GM12878 (cell line): Measurements from ENCODE around the gene SLC35A1. TPM values are rescaled to one million over a fixed set of nuclear protein-coding genes. Genes with fewer than 3 reads are reported as not detected.

Experiments used
- ATAC-seq: fragments of 200-7000 bp; cut with Tn5 transposase; 3 replicates; pipeline ENCODE4 v1.9.1; 2020; ENCODE audit warnings: mild to moderate bottlenecking, moderate library complexity
- BruUV-seq: library from RNA; stranded (reverse); fragments of 400-500 nt; replicated peaks from 2 replicates; lab custom pipeline; 2021; lab: Mats Ljungman, UMichigan
- CTCF ChIA-PET: fragments of 300-600 bp; sonication (Branson Sonifier 250); formaldehyde crosslinking; extraction: SDS; loops from one replicate; lab custom pipeline; 2021; ENCODE audit warnings: inconsistent platforms; lab: Yijun Ruan, JAX
- POLR2A ChIA-PET: fragments of 350-600 bp; formaldehyde crosslinking; extraction: SDS; loops from one replicate; lab custom pipeline; 2021; ENCODE audit warnings: inconsistent platforms; lab: Charles Lee
- RAD21 ChIA-PET: fragments of 300-600 bp; sonication (Branson Sonifier 250); formaldehyde crosslinking; loops from one replicate; lab custom pipeline; 2023; ENCODE audit warnings: antibody characterized with exemption; ENCODE audit not compliant: unreplicated experiment; lab: Charles Lee
- SMC1A ChIA-PET: fragments of 300-600 bp; sonication (Branson Sonifier 250); formaldehyde crosslinking; loops from one replicate; lab custom pipeline; 2023; ENCODE audit not compliant: unreplicated experiment, uncharacterized antibody; lab: Charles Lee
- DNase-seq: peaks from one replicate; pipeline ENCODE4 v3.0.0-alpha.2; 2011; ENCODE audit warnings: low read depth, low spot score
- FAIRE-seq: peaks from 3 replicates; lab custom pipeline; 2011; peaks lifted over from hg19 to GRCh38; lab: Jason Lieb, UNC
- H2AFZ ChIP-seq: 2 replicates; pipeline ENCODE4 v1.6.0; 2011; ENCODE audit warnings: low read depth, low read length, control low read depth; ENCODE audit not compliant: control insufficient read depth
- H3K27ac ChIP-seq: 2 replicates; pipeline ENCODE4 v1.5.1; 2011; ENCODE audit warnings: control low read depth; ENCODE audit not compliant: control insufficient read depth, insufficient read depth
- H3K27me3 ChIP-seq, 2 experiments: replicated peaks in 1 of 2; 2 replicates each; pipeline versions ENCODE4 v1.6.0 to v1.6.1; 2011; ENCODE audit warnings: low read length in 1 of 2; ENCODE audit not compliant: control insufficient read depth in 2 of 2, insufficient read depth in 2 of 2
- H3K36me3 ChIP-seq, 2 experiments: 2 replicates each; pipeline ENCODE4 v1.5.1; 2011; ENCODE audit warnings: low read length in 1 of 2; ENCODE audit not compliant: control insufficient read depth in 2 of 2, insufficient read depth in 2 of 2
- H3K4me1 ChIP-seq: 2 replicates; pipeline ENCODE4 v1.6.1; 2011; ENCODE audit warnings: mild to moderate bottlenecking, low read length, moderate library complexity, mixed read lengths; ENCODE audit not compliant: control insufficient read depth, insufficient read depth
- H3K4me2 ChIP-seq: 2 replicates; pipeline ENCODE4 v1.6.0; 2011; ENCODE audit warnings: control low read depth; ENCODE audit not compliant: control insufficient read depth, insufficient read depth
- H3K4me3 ChIP-seq: fragments of 200-600 bp; sonication (generic); 2 replicates; pipeline ENCODE4 v1.5.1; 2016
- H3K79me2 ChIP-seq: 2 replicates; pipeline ENCODE4 v1.6.0; 2011; ENCODE audit warnings: low read length; ENCODE audit not compliant: control insufficient read depth, insufficient read depth
- H3K9ac ChIP-seq: 2 replicates; pipeline ENCODE4 v1.8.0; 2011; ENCODE audit warnings: low read length, control low read depth, mixed read lengths; ENCODE audit not compliant: control insufficient read depth, insufficient read depth
- H3K9me3 ChIP-seq: replicated peaks from 3 replicates; pipeline ENCODE4 v1.5.1; 2011; ENCODE audit warnings: mild to moderate bottlenecking, low read length; ENCODE audit not compliant: control insufficient read depth, insufficient read depth
- H4K20me1 ChIP-seq: 2 replicates; pipeline ENCODE4 v1.6.0; 2011; ENCODE audit not compliant: control insufficient read depth, insufficient read depth
- BCLAF1 ChIP-seq: fragments of 450-650 bp; IDR thresholded peaks from 2 replicates; pipeline ENCODE4 v1.6.1; 2017; ENCODE audit warnings: antibody characterized with exemption, mild to moderate bottlenecking, moderate library complexity
- BMI1 ChIP-seq: fragments of 450-650 bp; IDR thresholded peaks from 2 replicates; pipeline ENCODE4 v1.6.1; 2016; ENCODE audit warnings: mild to moderate bottlenecking, moderate library complexity, borderline replicate concordance
- ESRRA ChIP-seq: IDR thresholded peaks from 2 replicates; pipeline ENCODE4 v1.6.1; 2012; ENCODE audit warnings: mild to moderate bottlenecking, low read length, improper control_type of control experiment
- GABPA ChIP-seq: IDR thresholded peaks from 2 replicates; pipeline ENCODE4 v1.6.1; 2014; ENCODE audit warnings: antibody characterized with exemption, low read depth, mild to moderate bottlenecking, inconsistent platforms
- IKZF1 ChIP-seq: fragments of 450-650 bp; conservative IDR thresholded peaks from 2 replicates; pipeline ENCODE4 v1.6.1; 2017; ENCODE audit warnings: antibody characterized with exemption, mild to moderate bottlenecking
- KAT2A ChIP-seq: conservative IDR thresholded peaks from 2 replicates; pipeline ENCODE4 v1.6.1; 2011; ENCODE audit warnings: low read depth, low read length; ENCODE audit not compliant: control insufficient read depth
- KLF5 ChIP-seq: fragments of 450-650 bp; IDR thresholded peaks from 2 replicates; pipeline ENCODE4 v1.6.1; 2014; ENCODE audit warnings: mild to moderate bottlenecking; ENCODE audit not compliant: partially characterized antibody
- MTA3 ChIP-seq: IDR thresholded peaks from 2 replicates; pipeline ENCODE4 v1.6.1; 2012; ENCODE audit warnings: low read length, inconsistent platforms, borderline replicate concordance
- MXI1 ChIP-seq: fragments of 150-350 bp; IDR thresholded peaks from 2 replicates; pipeline ENCODE4 v1.6.1; 2011; ENCODE audit warnings: low read depth, mild to moderate bottlenecking, inconsistent platforms, low read length, improper control_type of control experiment
- NFIC ChIP-seq: IDR thresholded peaks from 2 replicates; pipeline ENCODE4 v1.6.1; 2012; ENCODE audit warnings: low read depth, mild to moderate bottlenecking, inconsistent platforms, low read length, moderate library complexity
- PAX5 ChIP-seq: IDR thresholded peaks from 2 replicates; pipeline ENCODE4 v1.6.1; 2011; ENCODE audit warnings: low read depth, low read length, borderline replicate concordance
- SIN3A ChIP-seq: IDR thresholded peaks from 2 replicates; pipeline ENCODE4 v1.6.1; 2012; ENCODE audit warnings: low read depth, low read length, improper control_type of control experiment
- SMAD1 ChIP-seq: fragments of 450-650 bp; IDR thresholded peaks from 2 replicates; pipeline ENCODE4 v1.6.1; 2018; ENCODE audit warnings: mild to moderate bottlenecking, low read depth; ENCODE audit not compliant: partially characterized antibody
- ZNF384 ChIP-seq: IDR thresholded peaks from 2 replicates; pipeline ENCODE4 v1.6.1; 2012; ENCODE audit warnings: low read depth, mild to moderate bottlenecking, low read length, improper control_type of control experiment, borderline replicate concordance
- WGBS: methylation state at CpG from one replicate; pipeline ENCODE4 v1.1.6; 2016; ENCODE audit warnings: low lambda C conversion rate; ENCODE audit not compliant: insufficient replicate concordance, insufficient coverage; ENCODE audit errors: missing lambda C conversion rate; 5-methylcytosine and 5-hydroxymethylcytosine counted together
- in situ Hi-C: fragments of 300-500 bp; cut with MboI; formaldehyde crosslinking; loops from 9 replicates; pipeline ENCODE4 v1.14.3; 2018; ENCODE audit warnings: mixed read lengths
- intact Hi-C: fragments of 100-400 bp; cut with micrococcal nuclease; formaldehyde crosslinking; loops from one replicate; pipeline ENCODE4 v1.14.2; 2022; ENCODE audit not compliant: unreplicated experiment
- polyA plus RNA-seq, 11 experiments: library from polyadenylated mRNA; depleted of rRNA in 4 of 11; unstranded in 6 of 11; stranded (reverse) in 5 of 11; fragments of >200 nt; fragmentation: Nextera tagmentation in 4 of 11; fragmentation: Illumina TruSeq in 1 of 11; extraction: Ambion mirVana in 4 of 11; extraction: Trizol in 1 of 11; gene quantifications; 1 replicate in 1 of 11; 2 replicates in 10 of 11; pipeline versions ENCODE4 v1.2.1 to v1.2.3, GENCODE V29; 2011 to 2016; ENCODE audit warnings: inconsistent platforms in 2 of 11, missing spikeins in 2 of 11, low read depth in 1 of 11
- total RNA-seq, 4 experiments: library from RNA; depleted of rRNA in 3 of 4; stranded (reverse); fragments of >200 nt in 3 of 4; fragmentation: Illumina TruSeq in 1 of 4; extraction: Trizol in 1 of 4; gene quantifications; 2 replicates each; pipeline versions ENCODE4 v1.2.1 to v1.2.3, GENCODE V29; 2013 to 2021
- TF ChIP-seq, protein P1 (sequence below): fragments of 450-650 bp; IDR thresholded peaks from 2 replicates; pipeline ENCODE4 v1.6.1; 2017; ENCODE audit warnings: low read depth, mild to moderate bottlenecking, moderate library complexity
- TF ChIP-seq, protein P2 (sequence below): fragments of 450-650 bp; formaldehyde crosslinking; IDR thresholded peaks from 2 replicates; pipeline ENCODE4 v1.4.0; 2022; ENCODE audit warnings: mild to moderate bottlenecking, moderate library complexity

SLC35A1 gene
- total and polyA plus RNA-seq, 10 of the 15 experiments (the other 5 are each of a cell fraction or from before 2014, with no cell fraction given) = 7.1 to 28.0 (median 12.4) TPM

DNA sequence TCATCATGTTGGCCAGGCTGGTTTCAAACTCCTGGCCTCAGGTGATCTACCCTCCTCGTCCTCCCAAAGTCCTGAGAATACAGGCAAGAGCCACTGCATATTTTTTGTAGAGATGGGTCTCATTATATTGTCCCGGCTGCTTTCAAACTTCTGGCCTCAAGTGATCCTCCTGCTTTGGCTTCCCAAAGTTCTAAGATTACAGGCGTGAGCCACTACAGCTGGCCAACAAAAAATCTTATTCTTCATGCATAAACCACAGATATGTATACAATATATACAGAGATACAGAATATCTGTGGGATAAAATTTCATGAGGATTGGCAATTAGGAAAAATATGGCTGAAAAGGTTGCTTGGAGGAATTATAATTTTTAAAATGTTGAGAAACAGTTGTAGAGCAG is 49.9 kb downstream of the SLC35A1 start:
- Histone ChIP-seq H3K36me3 (peaks cover 3 to 24% of the 10 kb centered on the region in 2 experiments), H3K9ac (no peak overlapping the region), H3K9me3 (no peaks in the 10 kb centered on the region), H3K4me1 (no peaks in the 10 kb centered on the region), H3K79me2 (no peaks in the 10 kb centered on the region), H4K20me1 (no peaks in the 10 kb centered on the region), H3K4me2 (no peak overlapping the region), H2AFZ (no peak overlapping the region), H3K27ac (no peak overlapping the region), H3K4me3 (no peak overlapping the region), H3K27me3 (no peaks in the 10 kb centered on the region)
- no peak for FAIRE-seq
- no peak for ATAC-seq
- POLR2A ChIA-PET = interaction anchor here (0.7 kb wide), 1 partner anchor 12 kb away, joined by 7 read pairs; no protein-coding TSS in a partner anchor
- RAD21 ChIA-PET = interaction anchor here (0.7 kb wide), 1 partner anchor 646 kb away, joined by 4 read pairs; no protein-coding TSS in a partner anchor
- no peak for DNase-seq
- CTCF ChIA-PET = interaction anchor here (0.9 kb wide), 1 partner anchor 12 kb away, joined by 5 read pairs; no protein-coding TSS in a partner anchor
- in situ Hi-C loops = no loop called here
- intact Hi-C loops = no loop called here
- SMC1A ChIA-PET = no interaction called here
- TF ChIP-seq NFIC (no peak), SMAD1 (no peak), ZNF384 (no peak), SIN3A (no peak), MXI1 (no peak), MTA3 (no peak), BMI1 (no peak), BCLAF1 (no peak), PAX5 (no peak), IKZF1 (no peak), KAT2A (no peak), ESRRA (no peak), GABPA (no peak), KLF5 (no peak)
- TF ChIP-seq, protein P1, sequence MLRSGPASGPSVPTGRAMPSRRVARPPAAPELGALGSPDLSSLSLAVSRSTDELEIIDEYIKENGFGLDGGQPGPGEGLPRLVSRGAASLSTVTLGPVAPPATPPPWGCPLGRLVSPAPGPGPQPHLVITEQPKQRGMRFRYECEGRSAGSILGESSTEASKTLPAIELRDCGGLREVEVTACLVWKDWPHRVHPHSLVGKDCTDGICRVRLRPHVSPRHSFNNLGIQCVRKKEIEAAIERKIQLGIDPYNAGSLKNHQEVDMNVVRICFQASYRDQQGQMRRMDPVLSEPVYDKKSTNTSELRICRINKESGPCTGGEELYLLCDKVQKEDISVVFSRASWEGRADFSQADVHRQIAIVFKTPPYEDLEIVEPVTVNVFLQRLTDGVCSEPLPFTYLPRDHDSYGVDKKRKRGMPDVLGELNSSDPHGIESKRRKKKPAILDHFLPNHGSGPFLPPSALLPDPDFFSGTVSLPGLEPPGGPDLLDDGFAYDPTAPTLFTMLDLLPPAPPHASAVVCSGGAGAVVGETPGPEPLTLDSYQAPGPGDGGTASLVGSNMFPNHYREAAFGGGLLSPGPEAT = no peak
- TF ChIP-seq, protein P2, sequence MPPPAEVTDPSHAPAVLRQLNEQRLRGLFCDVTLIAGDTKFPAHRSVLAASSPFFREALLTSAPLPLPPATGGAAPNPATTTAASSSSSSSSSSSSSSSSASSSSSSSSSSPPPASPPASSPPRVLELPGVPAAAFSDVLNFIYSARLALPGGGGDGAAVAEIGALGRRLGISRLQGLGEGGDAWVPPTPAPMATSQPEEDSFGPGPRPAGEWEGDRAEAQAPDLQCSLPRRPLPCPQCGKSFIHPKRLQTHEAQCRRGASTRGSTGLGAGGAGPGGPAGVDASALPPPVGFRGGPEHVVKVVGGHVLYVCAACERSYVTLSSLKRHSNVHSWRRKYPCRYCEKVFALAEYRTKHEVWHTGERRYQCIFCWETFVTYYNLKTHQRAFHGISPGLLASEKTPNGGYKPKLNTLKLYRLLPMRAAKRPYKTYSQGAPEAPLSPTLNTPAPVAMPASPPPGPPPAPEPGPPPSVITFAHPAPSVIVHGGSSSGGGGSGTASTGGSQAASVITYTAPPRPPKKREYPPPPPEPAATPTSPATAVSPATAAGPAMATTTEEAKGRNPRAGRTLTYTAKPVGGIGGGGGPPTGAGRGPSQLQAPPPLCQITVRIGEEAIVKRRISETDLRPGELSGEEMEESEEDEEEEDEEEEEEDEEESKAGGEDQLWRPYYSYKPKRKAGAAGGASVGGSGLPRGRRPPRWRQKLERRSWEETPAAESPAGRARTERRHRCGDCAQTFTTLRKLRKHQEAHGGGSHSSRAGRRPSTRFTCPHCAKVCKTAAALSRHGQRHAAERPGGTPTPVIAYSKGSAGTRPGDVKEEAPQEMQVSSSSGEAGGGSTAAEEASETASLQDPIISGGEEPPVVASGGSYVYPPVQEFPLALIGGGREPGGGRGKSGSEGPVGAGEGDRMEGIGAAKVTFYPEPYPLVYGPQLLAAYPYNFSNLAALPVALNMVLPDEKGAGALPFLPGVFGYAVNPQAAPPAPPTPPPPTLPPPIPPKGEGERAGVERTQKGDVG (CRISPR knock-in tag) = no peak
- no TSS peak for BruUV-seq
- whole genome bisulfite sequencing = 100% methylated on average over 3 of the region's 3 CpGs
